Activated naive CD8-positive, alpha-beta T cell (primary cell): Measurements from ENCODE around the gene CHCHD6.

ENCODE experiments used
- H3K27ac Mint-ChIP-seq: one replicate; pipeline ENCODE4 v1.8.0; 2021; ENCODE audit warnings: mixed read lengths
- H3K27me3 Mint-ChIP-seq: one replicate; pipeline ENCODE4 v1.8.0; 2021; ENCODE audit warnings: mixed read lengths
- H3K36me3 Mint-ChIP-seq: one replicate; pipeline ENCODE4 v1.8.0; 2021; ENCODE audit warnings: mixed read lengths
- H3K4me1 Mint-ChIP-seq: one replicate; pipeline ENCODE4 v1.8.0; 2021; ENCODE audit warnings: low read depth, mixed read lengths
- H3K4me3 Mint-ChIP-seq: one replicate; pipeline ENCODE4 v1.8.0; 2021; ENCODE audit warnings: mild to moderate bottlenecking, mixed read lengths
- H3K9me3 Mint-ChIP-seq: one replicate; pipeline ENCODE4 v1.8.0; 2021; ENCODE audit warnings: low read depth, mixed read lengths

The CHCHD6 gene

DNA sequence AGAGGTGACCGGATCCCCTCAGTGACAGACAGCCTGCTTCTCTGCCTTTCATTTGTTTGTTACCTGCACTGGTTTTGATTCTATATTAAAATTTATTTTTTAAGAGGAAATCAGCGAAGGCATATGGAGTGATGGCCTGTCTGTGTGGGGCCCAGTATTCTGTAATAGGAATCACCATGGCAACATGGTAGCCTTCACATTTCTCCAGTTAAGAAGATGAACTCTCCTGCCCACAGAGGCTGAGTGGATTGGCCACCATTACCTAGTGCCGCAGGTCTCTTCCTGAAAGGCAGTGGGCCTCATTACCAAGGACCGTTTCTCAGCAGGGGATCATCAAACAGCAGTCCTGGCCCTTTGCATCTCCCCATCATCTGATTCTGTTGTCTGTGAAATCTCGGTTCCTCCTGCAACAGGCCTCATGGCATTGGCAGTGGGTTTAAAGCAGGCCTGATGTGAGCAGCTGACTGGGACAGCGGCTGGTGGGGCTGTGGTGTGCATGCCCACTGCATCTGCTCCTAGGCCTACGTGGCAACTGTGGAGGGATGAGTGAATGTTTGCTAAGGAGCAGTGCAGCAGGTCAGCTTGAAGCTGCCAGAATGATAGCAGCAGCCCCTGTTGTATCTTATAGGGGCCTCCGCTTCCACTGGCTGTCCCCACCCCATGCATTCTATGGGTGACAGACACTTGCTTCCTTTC is 114.5 kb downstream of the CHCHD6 start:
- no peak overlapping the region for H3K27ac Mint-ChIP-seq
- no peak overlapping the region for H3K4me3 Mint-ChIP-seq
- H3K27me3 Mint-ChIP-seq, result no peaks in the 10 kb centered on the region
- H3K4me1 Mint-ChIP-seq, result peaks cover 12% of the 10 kb centered on the region
- peaks cover 12% of the 10 kb centered on the region for H3K36me3 Mint-ChIP-seq
- peaks cover 7% of the 10 kb centered on the region for H3K9me3 Mint-ChIP-seq

DNA sequence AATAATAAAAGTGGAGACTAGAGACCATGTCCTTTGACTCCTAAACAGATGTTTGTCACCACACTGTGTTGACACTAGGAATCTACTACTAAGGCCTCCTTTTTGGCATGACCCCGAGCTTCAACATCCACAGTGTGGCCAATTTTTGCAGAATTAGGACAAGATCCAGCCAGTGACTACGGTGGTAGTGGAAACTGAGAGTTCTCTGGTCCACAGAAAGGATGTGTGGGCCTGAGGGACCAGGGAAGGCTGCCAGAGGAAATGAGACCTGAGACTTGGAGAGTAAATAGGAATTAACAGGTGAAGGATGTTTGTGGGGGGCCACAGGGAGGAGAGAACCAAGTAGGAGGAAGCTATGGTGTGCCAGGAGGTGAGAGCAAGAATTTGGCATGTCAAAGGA is 122.7 kb downstream of the CHCHD6 start:
- Mint-ChIP-seq H3K4me3 (no peak overlapping the region), H3K9me3 (peaks cover 5% of the 10 kb centered on the region), H3K27me3 (no peaks in the 10 kb centered on the region), H3K4me1 (peaks cover 15% of the 10 kb centered on the region), H3K36me3 (peaks cover 6% of the 10 kb centered on the region), H3K27ac (no peak overlapping the region)

- H3K4me1 Mint-ChIP-seq, result peaks cover 15% of the 10 kb centered on the region
- H3K36me3 Mint-ChIP-seq, result peaks cover 3% of the 10 kb centered on the region
- H3K4me3 Mint-ChIP-seq, result no peak overlapping the region
- no peaks in the 10 kb centered on the region for H3K27me3 Mint-ChIP-seq
- peaks cover under 1% of the 10 kb centered on the region for H3K9me3 Mint-ChIP-seq
- no peak overlapping the region for H3K27ac Mint-ChIP-seq
These were observed 123.1 kb downstream of the CHCHD6 start for GRCh38 chr3:126827121-126827520.

DNA sequence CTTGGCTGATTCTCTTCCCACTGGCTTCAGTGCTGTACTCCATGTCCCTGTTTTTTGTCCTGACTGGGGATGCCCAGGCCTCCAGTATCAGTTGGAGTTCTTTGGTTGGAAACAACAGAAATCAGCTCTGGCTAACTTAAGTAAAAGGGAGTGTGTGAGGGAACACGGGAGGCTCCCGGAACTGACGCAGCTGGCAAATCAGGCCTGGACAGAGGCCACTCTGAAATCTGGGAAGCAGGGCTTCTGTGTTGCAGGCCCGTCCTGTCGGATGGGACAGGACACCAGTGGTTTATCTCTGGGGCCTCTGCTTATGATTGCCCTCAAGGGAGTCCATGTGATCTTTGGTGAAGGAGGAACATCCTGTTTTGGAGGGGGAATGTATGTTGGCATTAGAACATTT is 124.3 kb downstream of the CHCHD6 start:
- Mint-ChIP-seq H3K4me3 (no peak overlapping the region), H3K27ac (no peak overlapping the region), H3K4me1 (peaks cover 15% of the 10 kb centered on the region), H3K27me3 (no peaks in the 10 kb centered on the region), H3K9me3 (no peaks in the 10 kb centered on the region), H3K36me3 (peaks cover 4% of the 10 kb centered on the region)

- no peaks in the 10 kb centered on the region for H3K27me3 Mint-ChIP-seq
- peaks cover 13% of the 10 kb centered on the region for H3K36me3 Mint-ChIP-seq
These were observed 128.9 kb downstream of the CHCHD6 start for GRCh38 chr3:126832933-126833332.

DNA sequence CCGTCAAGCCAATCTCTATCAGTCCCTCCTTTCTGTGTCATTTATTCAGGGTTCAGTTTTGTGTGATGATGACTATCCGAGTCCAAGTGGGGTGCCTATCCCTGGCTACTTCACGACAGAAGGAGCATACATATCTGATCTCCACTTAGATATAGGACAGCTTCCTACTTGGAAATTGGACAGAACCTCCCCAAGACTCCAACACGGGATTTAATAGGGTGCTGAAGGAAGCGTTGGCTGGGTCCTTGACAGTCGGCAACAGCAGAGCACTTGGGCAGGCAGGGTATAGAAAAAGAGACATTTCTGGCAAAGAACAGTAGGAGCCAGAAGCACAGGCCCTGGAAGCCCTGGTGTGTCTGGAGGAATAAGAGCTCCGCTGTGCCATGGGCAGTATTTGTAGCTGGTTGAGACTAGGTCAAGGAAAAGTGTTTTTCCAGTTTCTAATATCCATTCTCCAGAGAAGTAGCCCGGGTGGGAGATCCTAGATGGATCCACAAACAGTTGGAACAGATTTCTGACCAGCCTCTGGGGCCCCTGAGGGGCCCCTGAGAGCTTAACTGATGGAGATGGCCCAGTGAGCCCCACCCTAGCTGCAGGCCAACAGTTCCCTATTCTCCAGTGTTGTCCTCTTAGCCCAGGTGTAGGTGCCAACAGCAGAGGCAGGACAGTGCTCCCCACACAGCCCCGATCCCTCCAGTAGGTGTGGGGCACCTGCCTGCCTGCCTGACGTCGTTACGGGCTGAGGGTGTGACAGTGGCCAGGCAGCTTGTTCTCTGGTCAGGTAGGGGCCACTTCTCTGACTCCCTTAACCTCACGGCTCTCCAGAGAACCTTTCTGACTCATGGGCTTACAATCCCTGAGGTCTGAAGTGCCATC is 130.8 kb downstream of the CHCHD6 start:
- Mint-ChIP-seq H3K36me3 (peaks cover 17% of the 10 kb centered on the region), H3K27ac (no peak overlapping the region), H3K4me3 (no peak overlapping the region), H3K27me3 (no peaks in the 10 kb centered on the region), H3K4me1 (no peaks in the 10 kb centered on the region), H3K9me3 (no peaks in the 10 kb centered on the region)

More at GRCh38 chr3:126832933-126833332, 128.9 kb downstream of the CHCHD6 start:
- no peak overlapping the region for H3K4me3 Mint-ChIP-seq
- no peaks in the 10 kb centered on the region for H3K9me3 Mint-ChIP-seq
- peaks cover 15% of the 10 kb centered on the region for H3K4me1 Mint-ChIP-seq
- no peak overlapping the region for H3K27ac Mint-ChIP-seq

DNA sequence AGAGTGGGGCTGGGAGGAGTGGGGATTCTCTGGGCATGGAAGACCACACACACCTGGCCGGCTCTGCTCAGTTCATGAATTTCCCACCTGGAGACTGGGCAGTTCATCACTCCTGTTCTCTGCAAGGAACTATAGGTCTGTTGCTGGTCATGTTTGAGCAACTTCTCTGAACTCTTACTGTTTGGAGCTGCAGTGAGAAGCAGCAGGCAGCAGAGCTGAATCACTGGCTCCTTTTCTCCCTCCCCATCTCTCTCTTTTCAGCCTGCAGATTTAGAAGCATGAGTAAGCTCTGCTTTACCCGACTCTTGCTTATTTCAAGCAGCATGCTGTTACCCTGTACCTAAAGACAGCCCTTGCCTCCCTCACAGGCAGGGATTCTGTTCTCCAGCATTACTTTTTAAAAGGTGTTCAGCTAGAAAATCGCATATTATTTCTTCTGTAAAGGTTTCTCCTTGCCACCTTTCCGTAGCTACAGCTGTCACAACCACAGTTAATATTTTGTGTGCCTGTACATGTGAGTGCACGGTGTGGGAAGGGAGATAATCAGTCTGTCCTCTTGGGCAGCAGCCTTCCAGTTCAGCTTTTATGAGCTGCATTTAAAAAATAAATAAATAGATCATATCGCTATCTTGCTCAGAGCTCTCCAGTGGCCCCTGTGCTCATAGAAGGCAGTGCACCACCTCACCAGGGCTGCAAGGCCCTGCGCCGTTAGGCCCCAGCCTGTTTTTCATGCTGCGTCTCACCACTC is 131.6 kb downstream of the CHCHD6 start:
- Mint-ChIP-seq H3K4me3 (no peak overlapping the region), H3K4me1 (no peaks in the 10 kb centered on the region)

GRCh38 chr3:126836220-126836860 is 132.3 kb downstream of the CHCHD6 start:
- H3K4me3 Mint-ChIP-seq, result no peak overlapping the region
- no peaks in the 10 kb centered on the region for H3K27me3 Mint-ChIP-seq
- no peaks in the 10 kb centered on the region for H3K9me3 Mint-ChIP-seq
- H3K4me1 Mint-ChIP-seq, result no peaks in the 10 kb centered on the region
- no peak overlapping the region for H3K27ac Mint-ChIP-seq
- H3K36me3 Mint-ChIP-seq, result peaks cover 17% of the 10 kb centered on the region

More for the DNA sequence above, 131.6 kb downstream of the CHCHD6 start:
- Mint-ChIP-seq H3K27ac (no peak overlapping the region), H3K9me3 (no peaks in the 10 kb centered on the region), H3K27me3 (no peaks in the 10 kb centered on the region), H3K36me3 (peaks cover 17% of the 10 kb centered on the region)

DNA sequence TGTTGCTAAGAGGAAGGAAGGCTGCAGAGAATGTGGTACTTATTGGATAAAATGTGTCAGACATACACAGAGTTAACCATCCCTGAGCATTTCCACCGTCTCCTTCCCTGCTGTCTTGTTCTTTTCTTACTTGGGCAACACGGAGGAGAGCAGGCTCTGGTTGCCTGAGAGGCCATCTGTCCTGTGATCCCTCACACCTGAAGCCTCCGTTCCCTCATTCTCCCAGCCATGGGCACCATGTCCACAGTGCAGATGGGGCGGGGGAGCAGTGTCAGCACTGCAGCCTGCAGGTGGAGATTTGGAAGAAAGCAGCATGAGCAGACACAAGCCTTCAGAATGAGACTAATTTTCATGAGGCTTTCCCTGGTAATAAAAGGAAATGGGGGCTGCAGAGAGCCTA is 133.7 kb downstream of the CHCHD6 start:
- H3K9me3 Mint-ChIP-seq, result no peaks in the 10 kb centered on the region
- H3K27ac Mint-ChIP-seq, result no peak overlapping the region
- H3K36me3 Mint-ChIP-seq, result peaks cover 14% of the 10 kb centered on the region
- H3K4me3 Mint-ChIP-seq, result no peak overlapping the region
- no peaks in the 10 kb centered on the region for H3K27me3 Mint-ChIP-seq
- H3K4me1 Mint-ChIP-seq, result no peaks in the 10 kb centered on the region

DNA sequence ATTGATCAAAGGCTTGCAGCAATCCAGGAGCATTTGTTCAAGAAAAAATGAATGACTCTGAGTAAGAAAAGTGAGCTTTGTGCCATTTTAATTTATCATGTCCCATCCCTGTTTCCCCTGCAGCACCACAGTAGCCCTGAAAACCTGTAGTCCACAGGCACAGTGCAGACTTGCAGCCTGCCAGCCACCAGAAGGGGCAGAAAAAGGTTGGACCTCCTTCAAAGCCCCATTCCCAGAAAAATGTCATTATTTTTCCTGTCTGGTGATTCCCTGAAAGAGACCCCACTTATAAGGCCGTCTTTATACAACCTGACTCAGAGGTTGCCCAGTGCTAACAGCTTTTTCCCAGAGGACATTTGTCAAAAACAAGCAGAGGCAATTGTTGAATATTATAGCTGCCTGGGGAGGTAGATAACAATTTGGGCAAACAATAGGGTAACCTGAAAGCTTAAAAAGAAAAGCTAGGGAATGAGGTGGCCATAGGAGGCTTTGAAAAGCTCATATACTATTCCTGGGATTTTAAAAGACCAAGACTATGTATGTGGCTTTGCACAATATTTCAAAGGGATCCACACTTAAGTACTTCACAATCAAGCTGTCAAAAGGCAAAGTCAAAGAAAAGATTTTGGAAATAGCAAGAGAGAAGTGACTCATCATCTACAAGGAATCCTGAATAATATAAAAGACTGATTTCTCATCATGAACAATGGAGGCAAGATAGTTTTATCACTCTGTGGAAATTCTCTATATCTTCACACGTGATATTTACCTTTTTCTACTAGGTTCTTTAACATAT is 142.1 kb downstream of the CHCHD6 start:
- Mint-ChIP-seq H3K27me3 (no peaks in the 10 kb centered on the region), H3K36me3 (peaks cover 3% of the 10 kb centered on the region), H3K9me3 (no peaks in the 10 kb centered on the region), H3K4me3 (no peak overlapping the region), H3K27ac (no peak overlapping the region), H3K4me1 (no peaks in the 10 kb centered on the region)

- H3K9me3 Mint-ChIP-seq, result no peaks in the 10 kb centered on the region
- H3K4me3 Mint-ChIP-seq, result no peak overlapping the region
- H3K4me1 Mint-ChIP-seq, result no peaks in the 10 kb centered on the region
- H3K36me3 Mint-ChIP-seq, result peaks cover 3% of the 10 kb centered on the region
- H3K27ac Mint-ChIP-seq, result no peak overlapping the region
- H3K27me3 Mint-ChIP-seq, result no peaks in the 10 kb centered on the region
These were observed 143.0 kb downstream of the CHCHD6 start for GRCh38 chr3:126847061-126847460.

- Mint-ChIP-seq H3K27ac (no peak overlapping the region), H3K9me3 (no peaks in the 10 kb centered on the region), H3K36me3 (peaks cover 7% of the 10 kb centered on the region), H3K4me3 (no peak overlapping the region), H3K27me3 (no peaks in the 10 kb centered on the region), H3K4me1 (no peaks in the 10 kb centered on the region)
These were observed 145.0 kb downstream of the CHCHD6 start for GRCh38 chr3:126848991-126849390.

GRCh38 chr3:126849768-126850167 is 145.7 kb downstream of the CHCHD6 start:
- no peaks in the 10 kb centered on the region for H3K9me3 Mint-ChIP-seq
- H3K27me3 Mint-ChIP-seq, result no peaks in the 10 kb centered on the region
- no peaks in the 10 kb centered on the region for H3K4me1 Mint-ChIP-seq
- H3K36me3 Mint-ChIP-seq, result peaks cover 13% of the 10 kb centered on the region
- no peak overlapping the region for H3K27ac Mint-ChIP-seq
- H3K4me3 Mint-ChIP-seq, result no peak overlapping the region
